Activated CD4-positive, alpha-beta T cell treated with anti-CD3 and anti-CD28 coated beads for 36 hours (primary cell): Measurements from ENCODE around the gene ZDHHC3. TPM values are rescaled to one million over a fixed set of nuclear protein-coding genes. Genes with fewer than 3 reads are reported as not detected.
"Not testable (repeated sequence)": the region's sequence is repeated elsewhere in the genome, so short reads cannot be mapped to it uniquely, and the experiment has no call there.

Experiments
- ATAC-seq: fragments of 200-7000 bp; cut with Tn5 transposase; one replicate; pipeline ENCODE4 v1.10.0; 2021; ENCODE audit warnings: mild to moderate bottlenecking, moderate library complexity
- CTCF ChIA-PET: fragments of 350-600 bp; sonication (Branson Sonifier 250); formaldehyde crosslinking; loops from one replicate; lab custom pipeline; 2021; ENCODE audit warnings: antibody characterized with exemption; lab: Charles Lee
- POLR2A ChIA-PET: fragments of 350-600 bp; sonication (Branson Sonifier 250); formaldehyde crosslinking; loops from one replicate; lab custom pipeline; 2021; ENCODE audit warnings: antibody characterized with exemption, inconsistent platforms; lab: Charles Lee
- DNase-seq: peaks from one replicate; pipeline ENCODE4 v3.0.0-alpha.2; 2020
- H3K27ac Mint-ChIP-seq: one replicate; pipeline ENCODE4 v1.8.0; 2021; ENCODE audit warnings: mixed read lengths
- H3K27me3 Mint-ChIP-seq: one replicate; pipeline ENCODE4 v1.8.0; 2021; ENCODE audit warnings: mixed read lengths
- H3K36me3 Mint-ChIP-seq: one replicate; pipeline ENCODE4 v1.8.0; 2021; ENCODE audit warnings: low read depth, mixed read lengths
- H3K4me1 Mint-ChIP-seq: one replicate; pipeline ENCODE4 v1.8.0; 2021; ENCODE audit warnings: mixed read lengths
- H3K4me3 Mint-ChIP-seq: one replicate; pipeline ENCODE4 v1.8.0; 2021; ENCODE audit warnings: mild to moderate bottlenecking, moderate library complexity, mixed read lengths
- H3K9me3 Mint-ChIP-seq: one replicate; pipeline ENCODE4 v1.8.0; 2021; ENCODE audit warnings: low read depth, mixed read lengths
- intact Hi-C, 2 experiments: fragments of 100-400 bp; cut with DNase I in 1 of 2; cut with micrococcal nuclease in 1 of 2; formaldehyde crosslinking; loops; one replicate each; pipeline versions ENCODE4 v1.14.2 to v1.15.1; 2022 to 2024; cut with DNase I, micrococcal nuclease
- total RNA-seq, 2 experiments: library from RNA; stranded (reverse); gene quantifications; one replicate each; pipeline ENCODE4 v1.2.3, GENCODE V29; 2021

The ZDHHC3 gene
- total RNA-seq, 2 experiments from 2014 or later: 31.9 to 32.9 TPM

- intact Hi-C loops, H3K4me1 Mint-ChIP-seq, H3K4me3 Mint-ChIP-seq, H3K27me3 Mint-ChIP-seq, DNase-seq, H3K27ac Mint-ChIP-seq, ATAC-seq, POLR2A ChIA-PET, H3K9me3 Mint-ChIP-seq: not testable (repeated sequence)
- CTCF ChIA-PET: interaction anchor here (1.0 kb wide), 1 partner anchor 67 kb away, joined by 3 read pairs; no protein-coding TSS in a partner anchor
- peaks cover 11% of the 10 kb centered on the region for H3K36me3 Mint-ChIP-seq
Measured at GRCh38 chr3:44949770-44950169, 26.2 kb downstream of the ZDHHC3 start.

- H3K9me3 Mint-ChIP-seq: no peaks in the 10 kb centered on the region
- ChIA-PET POLR2A (no interaction called here), CTCF (no interaction called here)
- H3K36me3 Mint-ChIP-seq: peaks cover 13% of the 10 kb centered on the region
- H3K27ac Mint-ChIP-seq: no peak overlapping the region
- H3K4me3 Mint-ChIP-seq: no peak overlapping the region
- intact Hi-C loops: no loop called here
- H3K4me1 Mint-ChIP-seq: peaks cover 2% of the 10 kb centered on the region
- ATAC-seq (no peak), DNase-seq (no peak)
- H3K27me3 Mint-ChIP-seq: no peaks in the 10 kb centered on the region
Measured at GRCh38 chr3:44948239-44948638, 27.7 kb downstream of the ZDHHC3 start.

GRCh38 chr3:44942202-44942921, 33.6 kb downstream of the ZDHHC3 start:
- Mint-ChIP-seq H3K27me3 (no peaks in the 10 kb centered on the region), H3K9me3 (no peaks in the 10 kb centered on the region), H3K4me3 (no peak overlapping the region), H3K36me3 (peaks cover 39% of the 10 kb centered on the region), H3K4me1 (no peaks in the 10 kb centered on the region), H3K27ac (no peak overlapping the region)
- ATAC-seq (no peak), DNase-seq (no peak)
- ChIA-PET CTCF (interaction anchor here (0.9 kb wide), 1 partner anchor 28 kb away, joined by 3 read pairs; no protein-coding TSS in a partner anchor), POLR2A (no interaction called here)
- intact Hi-C loops: no loop called here

GRCh38 chr3:44939581-44940036, 36.4 kb downstream of the ZDHHC3 start:
- peaks cover 40% of the 10 kb centered on the region for H3K36me3 Mint-ChIP-seq
- intact Hi-C loops: no loop called here
- no peaks in the 10 kb centered on the region for H3K9me3 Mint-ChIP-seq
- ATAC-seq: no peak
- H3K4me3 Mint-ChIP-seq: no peak overlapping the region
- CTCF ChIA-PET: no interaction called here
- no peak for DNase-seq
- no peaks in the 10 kb centered on the region for H3K27me3 Mint-ChIP-seq
- no peak overlapping the region for H3K27ac Mint-ChIP-seq
- no peaks in the 10 kb centered on the region for H3K4me1 Mint-ChIP-seq
- POLR2A ChIA-PET: no interaction called here

- CTCF ChIA-PET: no interaction called here
- Mint-ChIP-seq H3K27ac (no peak overlapping the region), H3K9me3 (no peaks in the 10 kb centered on the region), H3K4me1 (no peaks in the 10 kb centered on the region), H3K27me3 (no peaks in the 10 kb centered on the region), H3K36me3 (peaks cover 20% of the 10 kb centered on the region), H3K4me3 (no peak overlapping the region)
- intact Hi-C loops: no loop called here
- DNase-seq (no peak), ATAC-seq (no peak)
- POLR2A ChIA-PET: no interaction called here
Measured at GRCh38 chr3:44932986-44933944, 42.7 kb downstream of the ZDHHC3 start.

- Mint-ChIP-seq H3K4me1 (no peaks in the 10 kb centered on the region), H3K36me3 (peaks cover 17% of the 10 kb centered on the region), H3K27ac (no peak overlapping the region), H3K9me3 (no peaks in the 10 kb centered on the region), H3K4me3 (no peak overlapping the region), H3K27me3 (no peaks in the 10 kb centered on the region)
- ChIA-PET POLR2A (no interaction called here), CTCF (no interaction called here)
- ATAC-seq (no peak), DNase-seq (no peak)
- intact Hi-C loops: no loop called here
Measured at GRCh38 chr3:44932271-44932670, 43.7 kb downstream of the ZDHHC3 start.

- intact Hi-C loops: no loop called here
- DNase-seq (no peak), ATAC-seq (no peak)
- CTCF ChIA-PET: interaction anchor here (0.6 kb wide), 1 partner anchor 18 kb away, joined by 3 read pairs; no protein-coding TSS in a partner anchor
- no peaks in the 10 kb centered on the region for H3K27me3 Mint-ChIP-seq
- H3K36me3 Mint-ChIP-seq: peaks cover 17% of the 10 kb centered on the region
- H3K27ac Mint-ChIP-seq: no peak overlapping the region
- H3K4me1 Mint-ChIP-seq: no peaks in the 10 kb centered on the region
- no peak overlapping the region for H3K4me3 Mint-ChIP-seq
- POLR2A ChIA-PET: no interaction called here
- H3K9me3 Mint-ChIP-seq: no peaks in the 10 kb centered on the region
Measured at GRCh38 chr3:44931791-44932190, 44.2 kb downstream of the ZDHHC3 start.

- Mint-ChIP-seq H3K27me3 (no peaks in the 10 kb centered on the region), H3K36me3 (peaks cover 14% of the 10 kb centered on the region), H3K27ac (no peak overlapping the region), H3K9me3 (no peaks in the 10 kb centered on the region), H3K4me1 (no peaks in the 10 kb centered on the region), H3K4me3 (no peak overlapping the region)
- DNase-seq (no peak), ATAC-seq (no peak)
- POLR2A ChIA-PET: no interaction called here
- CTCF ChIA-PET: interaction anchor here (0.6 kb wide), 1 partner anchor 18 kb away, joined by 3 read pairs; no protein-coding TSS in a partner anchor
- intact Hi-C loops: no loop called here
Measured at GRCh38 chr3:44930911-44931310, 45.1 kb downstream of the ZDHHC3 start.

GRCh38 chr3:44929782-44930181, 46.2 kb downstream of the ZDHHC3 start:
- Mint-ChIP-seq H3K36me3 (peaks cover 14% of the 10 kb centered on the region), H3K9me3 (no peaks in the 10 kb centered on the region), H3K27me3 (no peaks in the 10 kb centered on the region), H3K4me3 (no peak overlapping the region), H3K27ac (no peak overlapping the region), H3K4me1 (no peaks in the 10 kb centered on the region)
- CTCF ChIA-PET: no interaction called here
- DNase-seq (no peak), ATAC-seq (no peak)
- intact Hi-C loops: no loop called here
- POLR2A ChIA-PET: no interaction called here

GRCh38 chr3:44927371-44927770, 48.6 kb downstream of the ZDHHC3 start:
- Mint-ChIP-seq H3K4me1 (no peaks in the 10 kb centered on the region), H3K36me3 (peaks cover 6% of the 10 kb centered on the region), H3K27me3 (no peaks in the 10 kb centered on the region), H3K27ac (no peak overlapping the region), H3K9me3 (no peaks in the 10 kb centered on the region), H3K4me3 (no peak overlapping the region)
- intact Hi-C loops: no loop called here
- ATAC-seq (no peak), DNase-seq (no peak)
- POLR2A ChIA-PET: no interaction called here
- CTCF ChIA-PET: interaction anchor here (0.7 kb wide), 1 partner anchor 1327 kb away, joined by 3 read pairs; no protein-coding TSS in a partner anchor

- ChIA-PET POLR2A (no interaction called here), CTCF (interaction anchor here (0.7 kb wide), 1 partner anchor 1327 kb away, joined by 3 read pairs; no protein-coding TSS in a partner anchor)
- intact Hi-C loops: no loop called here
- Mint-ChIP-seq H3K27ac (no peak overlapping the region), H3K9me3 (no peaks in the 10 kb centered on the region), H3K27me3 (no peaks in the 10 kb centered on the region), H3K36me3 (peaks cover 6% of the 10 kb centered on the region), H3K4me3 (no peak overlapping the region), H3K4me1 (no peaks in the 10 kb centered on the region)
- DNase-seq: no peak
- no peak for ATAC-seq
Measured at GRCh38 chr3:44926921-44927320, 49.1 kb downstream of the ZDHHC3 start.
